DMS79 (cell line): ENCODE results near the gene MPST.
"Not testable (repeated sequence)": the region's sequence is repeated elsewhere in the genome, so short reads cannot be mapped to it uniquely, and the experiment has no call there.

Source experiments
- DNase-seq: peaks from one replicate; lab custom pipeline; 2025; lab: John Stamatoyannopoulos, UW

Gene MPST

DNA sequence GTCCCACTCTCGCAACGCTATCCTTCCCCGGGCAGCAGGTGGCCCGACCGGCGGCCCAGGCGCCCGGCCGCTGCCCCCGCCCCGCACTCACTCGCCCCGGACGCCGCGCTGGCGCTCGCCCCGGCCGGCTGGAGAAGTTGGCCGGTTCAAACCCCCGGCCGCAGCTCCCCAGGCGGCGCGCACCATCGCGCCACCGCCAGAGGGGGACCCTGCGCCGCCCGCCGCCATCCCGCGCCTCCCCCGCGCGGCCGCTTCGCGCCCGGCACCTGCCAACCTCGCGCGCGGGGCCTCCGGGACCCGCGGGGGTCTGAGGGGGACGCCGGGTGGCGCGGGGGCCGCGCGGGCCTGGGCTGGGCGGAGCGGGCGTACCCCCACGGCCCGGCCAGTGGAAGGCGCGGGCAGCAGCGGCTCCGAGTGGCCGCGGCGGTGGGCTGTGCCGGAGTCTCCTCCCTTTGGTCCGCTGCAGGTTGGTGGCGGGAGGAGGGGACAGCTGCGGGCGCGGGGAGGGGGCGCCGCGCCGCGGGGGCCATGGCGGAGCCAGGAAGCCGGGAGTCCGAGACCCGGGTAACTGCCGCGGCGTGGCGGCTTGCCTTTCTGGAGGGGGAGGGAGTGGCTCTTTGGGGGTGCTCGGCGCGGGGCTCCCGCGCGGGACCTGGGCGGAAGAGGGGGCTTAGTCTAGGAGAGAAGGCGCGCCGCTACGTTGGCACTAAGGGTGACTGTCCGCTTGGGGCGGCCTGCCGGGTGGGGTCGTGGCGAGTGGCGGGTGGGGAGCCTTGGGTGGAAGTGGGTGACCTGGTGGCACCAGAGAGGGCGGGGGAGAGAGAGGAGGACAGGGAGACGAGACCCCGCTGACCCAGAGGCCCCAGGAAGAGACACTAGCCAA, at the start of gene MPST, which contains the start of gene TST:
TSS of gene MPST (plus strand) at position 434 of the 883 bp plus-strand sequence. CDS start at position 529, 95 bp downstream.
TSS of gene TST (minus strand) at position 139 of the 883 bp plus-strand sequence. CDS start 715 bp downstream, outside the sequence.
- DNase-seq, result no peak

- no peak for DNase-seq
Measured at GRCh38 chr22:36971341-36972125, 48.0 kb upstream of the MPST start.

- DNase-seq, result no peak
Measured at GRCh38 chr22:36976606-36977005, 42.9 kb upstream of the MPST start.

GRCh38 chr22:36977401-36977861, 42.1 kb upstream of the MPST start:
- DNase-seq, result peak; percentile 8

DNA sequence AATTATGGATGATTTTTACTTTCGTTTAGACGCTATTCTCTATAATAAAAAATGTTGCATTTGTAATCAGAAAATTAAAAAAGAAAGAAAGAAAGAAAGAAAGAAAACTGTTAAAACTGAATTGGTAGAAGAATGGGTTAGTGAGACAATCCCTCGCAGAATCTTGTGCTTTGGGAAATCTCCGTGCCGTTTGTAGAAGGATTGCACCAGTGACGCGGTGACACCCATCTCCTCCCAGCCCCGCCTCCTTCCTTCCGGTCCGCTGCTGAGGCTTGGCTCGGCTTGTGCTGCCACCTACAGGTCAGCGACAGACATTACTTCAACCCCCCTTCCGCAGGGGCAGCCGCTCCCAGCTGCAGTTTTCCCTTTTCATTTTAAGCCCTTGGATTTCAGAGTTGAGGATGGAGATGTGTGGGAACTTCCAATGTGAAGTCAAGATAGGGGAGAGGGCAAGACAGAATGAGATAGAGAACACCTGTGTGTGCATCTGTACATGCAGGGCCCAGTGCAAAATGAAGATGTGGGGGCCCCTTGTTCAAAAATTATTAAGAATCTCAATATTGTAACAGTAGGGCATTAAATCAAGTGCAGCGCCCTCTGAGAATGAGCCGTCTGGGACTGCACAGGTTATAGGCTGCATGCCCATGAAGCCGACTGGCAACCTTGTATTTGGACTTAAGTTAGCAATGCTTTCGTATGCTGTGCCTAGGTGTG, 41.4 kb upstream of the MPST start:
- DNase-seq, result peak; percentile 33

- DNase-seq, result no peak
Measured at GRCh38 chr22:36979016-36979910, 40.3 kb upstream of the MPST start.

GRCh38 chr22:36981247-36981775, 38.2 kb upstream of the MPST start:
- no peak for DNase-seq

DNA sequence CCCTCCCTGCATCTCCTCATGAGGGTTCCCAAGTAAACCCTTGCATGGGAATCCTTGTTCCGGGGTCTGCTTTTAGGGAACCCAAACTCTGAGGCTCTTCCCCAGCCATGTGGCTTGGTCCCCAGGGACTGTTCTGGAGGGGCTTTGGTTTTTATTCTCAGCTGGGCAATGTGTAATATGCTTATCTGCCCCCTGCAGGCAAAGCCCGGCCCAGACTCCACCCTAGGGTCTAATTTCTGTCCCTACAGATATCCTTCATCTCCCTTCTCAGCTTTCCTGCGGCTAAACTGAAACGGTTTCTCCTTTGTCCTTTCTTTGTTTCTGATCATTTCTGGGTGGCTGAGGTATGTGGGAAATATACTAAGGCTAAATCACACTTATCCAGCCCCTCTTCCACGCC, 37.4 kb upstream of the MPST start:
- no peak for DNase-seq

GRCh38 chr22:36985211-36985889, 34.2 kb upstream of the MPST start:
- no peak for DNase-seq

DNA sequence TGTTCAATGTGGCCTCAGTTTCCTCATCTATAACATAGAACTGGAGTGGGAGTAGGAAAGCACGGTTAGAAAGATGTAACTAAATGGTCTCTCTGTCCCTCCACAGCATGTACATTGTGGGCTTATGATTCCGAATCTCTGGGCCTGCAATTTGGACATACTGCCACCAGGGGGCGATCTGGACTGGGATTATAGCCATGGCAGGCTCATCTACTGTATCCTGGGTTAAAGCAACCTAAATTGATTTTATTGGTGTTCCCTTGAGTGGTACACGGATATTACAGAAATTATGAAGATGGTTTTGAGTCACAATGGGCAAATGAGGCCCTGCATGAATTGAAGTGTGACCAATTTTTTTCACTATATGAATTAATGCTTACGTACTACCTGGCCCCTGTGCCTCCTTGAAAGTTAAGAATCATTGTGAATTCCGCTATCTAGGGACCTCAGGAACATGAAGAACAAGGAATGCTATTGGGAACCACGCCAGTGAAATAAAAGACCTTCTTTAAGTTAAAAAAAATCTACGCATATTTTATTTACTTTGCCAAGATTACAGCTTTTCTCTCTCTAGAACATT, 33.2 kb upstream of the MPST start:
- no peak for DNase-seq

DNA sequence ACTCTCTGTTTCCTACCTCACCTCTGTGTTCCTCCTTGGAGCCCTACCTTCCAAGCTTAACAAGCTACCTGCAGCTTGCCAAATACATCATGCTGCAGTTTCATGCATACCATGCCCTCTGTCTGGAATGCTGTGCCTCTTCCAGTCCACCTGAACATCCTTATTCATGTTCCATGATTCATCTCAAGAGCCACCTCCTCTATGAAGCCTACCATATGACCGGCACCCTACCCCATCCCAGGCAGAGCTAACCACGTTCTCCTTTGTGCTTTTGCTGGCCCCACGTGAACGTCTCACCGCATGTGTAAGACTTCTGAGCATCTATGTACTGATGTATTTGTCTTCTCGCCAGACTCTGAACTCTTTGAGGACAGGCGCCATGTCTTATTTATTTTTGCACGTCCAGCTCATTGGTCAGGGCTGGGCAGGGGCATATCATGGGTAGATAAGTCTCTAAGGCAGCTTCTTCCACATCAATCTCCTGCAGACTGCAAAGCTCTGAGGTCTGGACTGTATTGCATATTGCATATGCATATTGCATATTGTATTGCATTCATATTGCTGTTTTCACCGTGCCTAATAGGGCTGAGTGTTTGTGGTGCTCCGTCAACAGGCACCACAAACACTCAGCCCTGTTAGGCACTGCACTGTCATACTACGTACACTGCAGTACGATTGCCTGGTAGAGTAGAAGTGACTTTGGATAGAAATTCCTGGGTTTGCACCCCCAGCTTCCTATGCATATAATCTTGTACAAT, 31.3 kb upstream of the MPST start:
- DNase-seq, result no peak

- DNase-seq, result not testable (repeated sequence)
Measured at GRCh38 chr22:36989012-36989411, 30.5 kb upstream of the MPST start.

- no peak for DNase-seq
Measured at GRCh38 chr22:36990457-36990856, 29.1 kb upstream of the MPST start.

- no peak for DNase-seq
Measured at GRCh38 chr22:36991206-36991605, 28.3 kb upstream of the MPST start.

DNA sequence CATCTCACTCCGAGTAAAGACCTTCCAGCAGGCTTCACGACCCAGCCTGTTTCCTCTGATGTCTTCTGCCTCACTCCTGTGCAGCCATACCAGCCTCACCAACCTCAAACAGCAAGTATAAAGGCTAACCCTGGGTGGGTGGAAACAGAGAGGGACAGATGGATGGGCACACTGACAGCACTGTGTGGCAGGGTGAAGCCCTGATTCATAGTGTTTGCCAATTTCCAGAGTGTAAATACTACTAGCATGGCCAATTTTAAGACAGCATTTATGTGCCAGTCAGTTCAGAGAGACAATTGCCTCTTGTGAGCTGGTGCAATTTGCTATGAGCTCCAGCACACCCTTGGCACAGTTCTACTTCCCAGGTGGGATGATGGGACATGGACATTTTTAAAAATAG, 21.8 kb upstream of the MPST start:
- no peak for DNase-seq

- no peak for DNase-seq
Measured at GRCh38 chr22:36998620-36999351, 20.8 kb upstream of the MPST start.

DNA sequence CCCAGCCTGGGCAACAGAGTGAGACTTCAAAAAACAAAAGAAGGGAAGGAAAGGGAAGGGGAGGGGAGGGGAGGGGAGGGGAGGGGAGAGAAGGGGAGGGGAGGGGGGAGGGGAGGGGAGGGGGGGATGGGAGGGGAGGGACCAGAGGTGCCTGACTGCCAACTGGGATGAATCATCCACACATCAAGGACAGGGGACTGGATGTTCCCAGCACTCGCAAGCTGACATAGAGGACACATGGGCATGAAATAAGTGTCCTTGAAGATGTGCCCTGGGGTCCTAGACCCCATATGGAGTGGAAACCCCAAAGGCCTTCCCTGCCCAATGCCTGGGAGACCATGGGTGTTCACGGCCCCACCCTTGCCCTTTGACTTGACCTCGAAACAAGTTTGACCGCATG, 20.1 kb upstream of the MPST start:
- no peak for DNase-seq
